GM20000 (cell line): ENCODE results near the gene CALML3.

Experiments used
- DNase-seq: peaks from one replicate; pipeline ENCODE4 v3.0.0; 2012; ENCODE audit warnings: low spot score
- CTCF ChIP-seq: IDR thresholded peaks from 2 replicates; pipeline ENCODE4 v1.5.1; 2012; ENCODE audit warnings: mild to moderate bottlenecking, control low read depth; ENCODE audit errors: extremely low read depth, missing control alignments

CALML3 gene

GRCh38 chr10:5500162-5500670 lies 24.5 kb upstream of the CALML3 start:
- TF ChIP-seq CTCF, result no peak

DNA sequence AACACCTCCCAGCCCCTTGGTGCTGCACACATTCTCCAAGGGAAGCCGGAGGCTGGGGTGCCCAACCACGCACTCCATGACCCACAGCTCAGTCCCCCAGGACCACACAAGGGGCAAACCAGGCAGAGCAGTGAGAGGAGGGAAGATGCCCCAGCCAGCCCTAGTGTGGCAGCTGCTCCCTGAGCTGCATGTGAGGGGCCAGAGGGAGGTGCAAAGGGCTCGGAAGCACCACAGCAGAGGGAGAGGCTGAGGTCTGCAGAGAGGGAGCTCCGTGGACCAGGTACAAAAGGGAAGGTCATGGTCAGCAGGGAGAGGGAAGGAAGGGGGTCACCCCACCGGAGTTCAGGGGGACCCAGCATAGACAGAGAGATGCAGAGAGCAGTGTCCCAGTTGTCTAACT lies 23.9 kb upstream of the CALML3 start:
- no peak for TF ChIP-seq CTCF
- no peak for DNase-seq

More at GRCh38 chr10:5500162-5500670, 24.5 kb upstream of the CALML3 start:
- no peak for DNase-seq

GRCh38 chr10:5502061-5502521 lies 22.7 kb upstream of the CALML3 start:
- TF ChIP-seq CTCF, result no peak
- no peak for DNase-seq

DNA sequence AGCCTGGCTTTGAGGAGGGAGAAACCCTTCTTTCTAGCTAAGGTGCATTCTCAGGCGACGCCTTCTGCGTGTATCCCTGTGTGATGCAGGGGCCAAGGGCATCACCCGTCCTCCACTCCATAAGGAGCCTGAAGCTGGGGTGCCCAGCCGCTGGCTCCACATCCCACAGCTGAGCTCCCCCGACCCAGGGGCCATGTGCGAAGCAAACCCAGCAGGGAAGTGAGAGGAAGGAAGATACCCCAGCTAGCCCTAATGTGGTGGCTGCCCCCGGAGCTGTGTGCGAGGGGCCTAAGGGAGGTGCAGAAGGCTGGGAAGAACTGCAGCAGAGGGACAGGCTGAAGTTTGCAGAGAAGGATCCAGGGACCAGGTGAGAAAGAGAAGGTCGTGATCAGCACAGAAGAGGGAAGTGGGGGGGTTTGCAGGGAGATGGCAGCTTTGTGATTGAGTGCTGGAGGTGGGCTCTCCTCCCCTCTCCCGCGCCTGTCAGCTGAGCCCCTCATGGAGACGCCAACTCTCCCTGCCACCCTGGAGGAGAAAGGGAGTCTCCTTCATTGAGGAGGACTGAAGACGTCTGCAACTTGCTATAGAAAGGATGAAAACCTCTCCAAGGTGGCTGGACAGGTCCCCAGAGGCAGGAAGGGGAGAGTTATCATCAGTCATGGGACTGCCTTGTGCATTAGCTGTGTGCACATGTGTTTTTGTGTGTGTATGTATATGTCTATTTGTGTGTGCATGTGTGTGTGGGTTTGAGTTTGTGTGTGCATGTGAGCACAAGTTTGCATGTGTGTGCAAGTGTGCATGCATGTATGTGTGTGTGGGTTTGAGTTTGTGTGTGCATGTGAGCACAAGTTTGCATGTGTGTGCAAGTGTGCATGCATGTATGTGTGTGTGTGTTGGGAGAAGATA lies 21.9 kb upstream of the CALML3 start:
- TF ChIP-seq CTCF, result no peak

GRCh38 chr10:5503477-5503835 lies 21.3 kb upstream of the CALML3 start:
- no peak for TF ChIP-seq CTCF

More for the DNA sequence above, 21.9 kb upstream of the CALML3 start:
- DNase-seq, result no peak

GRCh38 chr10:5504146-5505072 lies 20.4 kb upstream of the CALML3 start:
- DNase-seq, result no peak
- TF ChIP-seq CTCF, result no peak

More at GRCh38 chr10:5503477-5503835, 21.3 kb upstream of the CALML3 start:
- DNase-seq, result no peak
